Medulla oblongata (tissue), 1 donor: ENCODE results near the gene CSNK2A3.

ENCODE experiments used
- DNase-seq: peaks from one replicate; pipeline ENCODE4 v3.0.0-alpha.2; 2015; ENCODE audit errors: extremely low spot score

Gene CSNK2A3

DNA sequence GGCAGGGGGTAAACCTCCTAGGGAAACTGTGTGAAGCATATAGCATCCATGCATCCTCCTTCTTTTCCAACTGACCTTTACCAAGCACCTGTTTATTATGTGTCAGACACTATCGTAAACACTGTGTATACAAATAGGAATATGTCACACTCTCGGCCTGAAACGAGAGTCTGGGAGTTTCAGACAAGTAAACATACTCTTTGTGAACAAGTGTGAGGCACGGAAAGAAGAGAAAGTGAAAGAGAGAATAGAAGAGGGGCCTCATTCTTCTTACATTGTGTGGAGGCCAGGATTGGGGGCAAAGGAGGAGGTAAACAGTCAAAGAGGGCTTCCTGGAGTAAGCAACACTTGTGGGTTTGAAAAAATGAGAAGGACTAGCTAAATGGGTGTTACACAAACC is 16.4 kb downstream of the CSNK2A3 start:
- DNase-seq, result no peak

DNA sequence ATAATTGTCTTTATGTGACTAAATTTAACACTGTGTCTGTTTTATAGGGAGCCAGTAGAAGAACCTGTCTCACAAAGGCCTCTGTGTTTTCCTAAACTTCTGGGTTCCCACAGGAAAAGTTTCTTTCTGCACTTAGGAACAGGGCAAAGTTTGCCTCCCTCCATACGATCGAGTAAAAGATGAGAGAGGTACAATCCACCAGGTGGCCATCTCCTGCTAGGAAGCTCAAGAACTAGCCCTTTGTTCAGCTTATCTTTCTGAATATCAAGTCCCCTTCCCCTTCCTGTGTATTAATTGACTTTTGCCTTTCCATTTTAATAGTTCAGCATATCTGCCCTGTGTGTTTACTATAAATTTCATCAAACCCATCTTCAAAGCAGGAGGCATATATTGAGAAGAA is 18.0 kb downstream of the CSNK2A3 start:
- DNase-seq, result no peak

DNA sequence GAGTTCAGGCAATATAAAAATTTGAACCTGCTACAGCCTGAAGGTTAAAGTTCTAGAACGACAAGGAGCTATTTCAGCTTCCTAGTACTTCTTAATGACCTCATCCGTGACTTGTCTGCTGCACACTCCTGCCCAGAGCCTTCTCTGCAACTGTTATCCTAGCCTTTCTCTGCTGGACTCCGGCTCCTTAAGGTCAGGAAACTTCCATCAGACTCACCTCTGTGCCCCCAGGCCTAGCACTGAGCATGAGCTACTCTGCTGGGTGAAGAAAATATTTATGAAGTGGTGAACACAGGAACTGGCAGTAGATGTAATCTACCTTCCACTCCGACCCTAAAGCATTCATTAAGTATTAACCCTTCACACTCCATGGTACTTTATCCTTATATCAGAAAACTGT is 18.4 kb downstream of the CSNK2A3 start:
- no peak for DNase-seq

DNA sequence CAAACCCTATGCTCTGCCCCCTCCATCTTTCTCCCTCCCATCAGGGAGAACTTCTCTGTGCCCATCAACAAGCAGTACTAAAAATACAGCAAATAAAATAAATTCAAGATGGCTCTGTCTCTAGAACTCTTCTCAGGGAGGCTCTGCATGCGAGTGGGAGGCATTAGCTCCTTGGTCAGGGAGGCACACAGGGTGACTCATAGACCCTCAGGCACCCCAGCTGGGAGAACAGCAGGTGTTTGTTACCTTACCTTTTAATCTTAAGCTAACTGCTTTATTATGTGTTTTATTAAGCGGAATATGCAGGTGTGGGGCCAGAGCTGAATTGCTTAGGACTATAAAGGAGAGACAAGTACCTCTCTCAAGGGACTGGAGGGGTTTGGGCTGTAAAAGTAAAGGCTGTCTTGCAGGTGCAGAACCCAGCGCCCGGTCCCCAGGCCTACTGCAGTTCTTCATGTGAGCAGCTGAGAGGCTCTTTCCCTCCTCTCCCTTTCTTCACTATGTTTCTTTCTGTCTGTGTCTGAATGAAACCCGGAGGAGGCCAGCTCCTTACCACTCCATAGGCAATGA is 20.8 kb downstream of the CSNK2A3 start:
- DNase-seq, result no peak

DNA sequence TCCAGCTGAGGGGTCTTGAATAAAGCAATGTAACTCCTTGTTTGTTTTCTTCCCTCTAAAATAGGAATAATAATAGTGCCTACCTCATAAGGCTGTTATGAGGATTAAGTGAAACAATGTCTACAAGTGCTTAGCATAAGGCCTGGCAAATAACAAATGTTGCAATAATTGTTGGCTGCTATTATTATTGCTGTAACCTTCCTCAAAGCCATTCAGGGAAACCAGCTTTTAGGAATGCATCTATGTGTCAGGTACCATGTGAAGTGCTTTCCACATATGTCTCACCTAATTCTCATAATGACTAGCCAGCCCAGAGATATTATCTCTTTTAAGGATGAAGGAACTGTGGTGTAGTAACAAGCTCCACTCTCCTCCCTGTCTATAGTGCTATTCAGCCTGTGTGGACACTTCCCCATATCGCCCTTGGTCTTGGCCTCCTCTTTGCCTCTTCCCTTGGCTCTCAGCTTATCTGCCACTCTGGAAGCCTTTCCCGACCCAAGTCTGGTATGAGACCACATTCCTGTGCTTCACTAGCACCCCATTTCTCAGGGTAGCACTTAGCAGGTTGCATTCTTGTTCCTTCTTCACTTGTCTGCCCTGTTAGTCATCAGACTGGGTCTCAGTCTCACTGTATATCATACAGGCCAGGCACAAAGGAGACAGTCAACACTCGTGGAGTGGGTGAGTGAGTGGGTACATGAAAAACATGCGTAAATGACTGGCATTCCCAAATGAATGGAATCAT is 23.8 kb downstream of the CSNK2A3 start:
- no peak for DNase-seq

DNA sequence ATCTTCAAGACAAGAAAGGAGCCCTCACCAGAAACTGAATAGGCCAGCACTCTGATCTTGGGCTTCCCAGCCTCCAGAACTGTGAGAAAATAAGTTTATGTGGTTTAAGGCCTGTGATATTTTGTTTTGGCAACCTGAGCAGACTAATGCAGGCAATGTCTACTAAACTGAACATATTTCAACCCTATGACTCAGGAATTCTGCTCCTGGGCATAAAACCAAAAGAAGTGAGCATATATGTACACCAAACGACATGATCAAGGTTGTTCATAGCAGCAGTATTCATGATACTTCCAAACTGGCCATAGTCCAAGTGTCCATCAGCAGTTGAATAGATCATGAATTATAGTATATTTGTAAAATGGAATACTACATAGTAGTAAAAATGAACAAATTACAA is 29.0 kb downstream of the CSNK2A3 start:
- no peak for DNase-seq

DNA sequence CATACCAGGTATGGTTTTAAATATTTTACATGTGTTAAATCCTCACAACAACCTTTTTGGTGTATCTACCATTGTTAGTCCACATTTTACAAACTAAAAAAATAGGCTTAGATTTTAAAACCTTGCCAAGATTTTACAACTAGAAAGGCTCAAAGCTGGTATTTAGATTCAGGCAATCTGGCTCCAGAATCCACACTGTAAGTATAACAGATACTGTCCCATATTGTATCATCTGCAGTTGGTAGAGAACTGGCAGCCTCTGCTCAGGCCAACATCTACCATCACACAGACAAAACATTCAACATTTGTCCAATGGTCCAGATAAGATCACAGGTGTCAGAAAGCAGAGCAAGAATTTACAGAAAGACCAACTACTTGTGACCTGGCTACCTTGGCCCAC is 30.9 kb downstream of the CSNK2A3 start:
- DNase-seq, result no peak

DNA sequence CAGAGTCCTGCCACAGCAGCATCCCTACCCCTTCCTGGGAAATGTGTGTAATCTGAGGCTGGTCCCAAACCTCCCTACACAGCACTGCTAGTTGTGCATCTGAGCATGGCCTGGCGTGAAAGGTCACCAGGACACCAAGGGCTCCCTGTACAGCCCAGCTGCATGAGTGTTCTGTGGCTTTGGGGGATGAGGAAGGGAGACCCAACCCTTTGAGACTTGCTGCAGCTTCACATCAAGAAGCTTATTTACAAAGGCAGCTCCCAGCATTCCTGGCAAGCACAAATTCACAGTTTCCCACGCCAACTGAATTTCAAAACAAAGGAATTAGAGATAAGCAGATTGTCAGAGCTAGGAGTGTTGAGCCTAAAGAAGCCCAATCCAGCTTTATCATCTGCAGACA is 32.2 kb downstream of the CSNK2A3 start:
- no peak for DNase-seq

DNA sequence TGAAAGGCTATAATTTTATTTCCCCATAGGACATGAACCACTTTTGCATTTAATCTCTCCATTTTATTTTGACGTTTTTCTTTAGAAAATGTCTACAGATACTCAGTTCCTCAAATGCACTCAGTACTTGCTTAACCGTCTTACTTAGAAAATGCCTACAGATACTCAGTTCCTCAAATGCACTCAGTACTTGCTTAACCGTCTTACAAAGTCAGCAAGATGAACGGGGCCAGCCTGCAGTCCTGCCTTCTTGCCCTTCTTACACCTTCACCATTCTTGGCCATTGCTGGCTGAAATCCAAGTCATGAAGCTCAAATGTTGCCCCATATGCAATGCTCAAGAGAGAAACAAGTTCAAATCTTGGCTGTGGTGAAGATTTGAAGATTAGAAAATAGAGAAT is 34.1 kb downstream of the CSNK2A3 start:
- peak; percentile 27 for DNase-seq

DNA sequence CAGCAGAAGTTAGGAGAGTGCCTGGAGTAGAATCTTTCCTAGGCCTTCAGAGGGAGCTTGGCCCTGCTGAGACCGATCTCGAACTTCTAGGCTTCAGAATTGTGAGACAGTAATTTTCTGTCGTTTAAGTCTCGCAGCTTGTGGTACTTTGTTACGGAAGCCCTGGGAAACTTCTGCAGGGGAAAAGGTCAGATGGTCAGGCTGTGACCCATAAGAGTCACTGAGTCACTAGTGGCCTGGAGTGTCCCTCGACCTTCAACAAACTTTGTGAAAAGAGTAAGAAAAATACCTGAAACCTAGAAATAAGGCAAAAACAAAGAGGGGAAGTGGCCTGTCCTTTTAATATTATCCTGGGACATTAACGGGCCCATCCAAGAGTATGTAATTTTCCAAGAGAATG is 34.6 kb downstream of the CSNK2A3 start:
- DNase-seq, result no peak

DNA sequence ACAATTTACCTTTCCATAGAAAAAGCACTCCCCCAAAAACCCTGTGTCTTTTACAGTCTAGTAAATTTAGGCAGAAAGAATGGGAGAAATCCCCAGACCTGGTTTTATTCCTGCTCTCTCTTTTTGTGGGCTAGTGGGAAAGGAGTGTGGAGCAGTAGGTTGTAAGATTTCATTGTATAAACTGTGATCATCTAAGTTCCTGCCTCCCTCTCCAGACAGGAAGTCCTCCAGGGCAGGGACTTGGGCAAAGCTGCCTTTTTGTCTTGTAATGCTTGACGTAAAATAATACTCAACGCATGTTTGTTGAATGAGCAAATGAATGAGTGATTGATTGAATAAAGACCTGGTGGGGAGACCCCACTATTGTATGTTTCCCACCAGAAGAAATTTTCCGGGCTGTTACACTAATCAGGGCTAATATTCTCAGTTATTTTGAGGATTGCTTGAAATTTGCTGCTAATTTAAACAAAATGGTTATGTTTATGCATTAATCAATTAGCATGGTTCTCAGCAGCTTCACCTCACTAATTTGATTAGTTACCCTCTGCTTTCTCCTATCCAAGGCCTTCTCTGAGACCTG is 36.3 kb downstream of the CSNK2A3 start:
- no peak for DNase-seq

DNA sequence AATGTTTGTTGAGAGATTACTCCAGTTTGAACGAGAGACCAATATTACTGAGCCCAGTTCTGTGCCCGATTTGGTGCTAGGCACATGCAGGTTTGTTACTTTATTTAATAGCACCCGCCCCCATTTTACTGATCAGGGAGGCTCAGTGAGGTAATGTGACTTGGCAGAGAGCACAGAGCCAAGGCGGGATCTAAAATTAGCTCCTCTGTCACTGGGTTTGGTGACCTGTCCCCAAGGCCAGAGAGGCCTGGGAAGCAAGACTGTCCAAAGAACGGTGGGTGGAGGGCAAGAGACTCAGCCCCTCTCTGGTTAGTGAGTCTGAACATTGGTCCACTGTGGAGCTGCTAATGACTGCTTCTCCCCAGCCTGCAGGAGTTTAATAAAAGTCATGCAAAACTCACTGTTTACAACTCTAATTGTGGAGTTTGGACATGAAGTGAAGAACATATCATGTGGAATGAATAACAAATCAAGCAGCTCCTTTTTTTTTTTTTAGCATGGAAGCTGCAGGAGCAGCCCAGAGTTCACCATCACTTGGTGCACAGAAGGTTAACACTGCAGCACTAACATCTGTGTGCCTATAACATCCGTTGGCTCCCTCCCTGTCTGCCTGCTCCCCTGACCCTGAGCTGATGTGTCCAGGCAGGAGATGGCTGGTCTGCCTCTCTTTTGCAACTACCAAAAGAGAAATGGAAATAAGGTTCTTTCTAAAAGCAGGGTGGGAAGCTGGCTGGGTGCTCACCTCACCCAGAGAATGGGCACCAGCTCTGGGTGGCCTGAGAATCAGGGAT is 39.0 kb downstream of the CSNK2A3 start:
- no peak for DNase-seq

DNA sequence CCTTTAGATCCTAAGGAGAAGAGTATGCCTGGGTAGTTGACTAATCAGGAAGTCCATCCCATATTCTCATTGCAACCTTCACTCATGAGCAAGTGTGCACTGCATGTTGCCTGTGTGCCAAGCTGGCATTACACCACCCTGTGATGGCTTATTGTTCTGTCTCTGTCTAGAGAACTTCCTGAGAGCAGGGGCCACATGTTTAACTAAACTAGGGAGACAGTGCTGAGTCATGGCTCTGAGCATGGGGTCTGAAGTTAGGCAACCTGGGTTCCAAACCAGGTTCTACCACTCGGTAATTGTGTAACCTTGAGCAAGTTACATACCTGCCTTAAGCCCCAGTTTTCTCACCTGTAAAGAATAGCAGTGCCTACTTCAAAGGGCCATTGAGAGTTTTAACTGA is 39.6 kb downstream of the CSNK2A3 start:
- no peak for DNase-seq

DNA sequence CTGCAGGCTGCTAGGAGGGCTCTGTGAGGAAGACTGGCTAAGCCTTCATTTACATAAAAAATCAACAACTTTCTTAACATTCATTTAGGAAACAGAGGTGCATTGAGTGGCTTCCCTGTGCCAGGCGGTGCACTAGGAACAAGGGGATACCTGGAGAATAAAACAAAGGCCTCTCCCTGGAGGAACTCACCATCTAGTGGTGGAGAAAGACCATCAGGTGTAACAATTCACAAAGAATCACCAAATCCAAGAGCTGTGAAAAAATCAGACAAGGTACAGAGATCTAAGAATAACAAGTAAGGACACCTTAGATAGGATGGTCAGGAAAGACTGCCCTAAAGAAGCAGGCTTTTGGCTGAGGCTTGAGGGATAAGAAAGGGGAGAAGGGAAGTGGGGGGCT is 40.3 kb downstream of the CSNK2A3 start:
- DNase-seq, result no peak

DNA sequence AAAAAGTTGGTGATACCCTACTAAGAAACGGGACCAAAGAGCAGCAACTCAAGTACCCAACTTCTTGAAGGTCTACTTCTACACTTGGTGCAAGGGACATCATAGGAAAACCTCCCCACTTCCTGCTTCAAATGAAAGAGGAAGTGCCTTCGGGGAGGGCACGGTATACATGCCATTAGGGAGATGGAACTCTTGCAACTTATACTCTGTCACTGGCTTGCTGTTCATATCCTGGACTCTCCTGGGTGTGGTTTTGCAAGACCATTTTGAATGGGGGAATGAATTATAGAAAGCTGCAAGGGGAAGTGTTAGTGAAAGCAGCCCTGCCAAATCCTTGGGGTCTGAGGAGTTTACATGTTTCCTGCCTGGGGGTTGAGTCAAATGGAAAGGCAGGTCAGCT is 41.9 kb downstream of the CSNK2A3 start:
- DNase-seq, result no peak

DNA sequence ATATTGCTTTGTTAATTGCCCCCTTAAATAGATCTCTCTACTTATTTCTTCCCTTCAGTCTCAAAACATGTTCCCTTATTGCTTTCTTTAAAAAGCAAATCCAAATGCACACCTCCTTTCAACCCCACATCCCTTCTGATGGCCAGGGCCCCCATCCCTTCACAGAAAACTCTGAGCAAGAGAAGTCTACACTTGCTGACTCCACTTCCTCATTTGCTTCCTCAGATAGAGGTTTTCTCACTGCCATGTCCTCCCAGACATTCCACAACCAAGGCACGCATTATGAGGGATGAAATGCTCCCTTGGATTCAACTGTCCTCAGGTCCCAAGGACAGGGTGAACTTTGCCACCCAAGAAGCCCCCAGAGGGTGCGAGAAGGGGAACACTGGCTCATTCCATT is 43.1 kb downstream of the CSNK2A3 start:
- no peak for DNase-seq

DNA sequence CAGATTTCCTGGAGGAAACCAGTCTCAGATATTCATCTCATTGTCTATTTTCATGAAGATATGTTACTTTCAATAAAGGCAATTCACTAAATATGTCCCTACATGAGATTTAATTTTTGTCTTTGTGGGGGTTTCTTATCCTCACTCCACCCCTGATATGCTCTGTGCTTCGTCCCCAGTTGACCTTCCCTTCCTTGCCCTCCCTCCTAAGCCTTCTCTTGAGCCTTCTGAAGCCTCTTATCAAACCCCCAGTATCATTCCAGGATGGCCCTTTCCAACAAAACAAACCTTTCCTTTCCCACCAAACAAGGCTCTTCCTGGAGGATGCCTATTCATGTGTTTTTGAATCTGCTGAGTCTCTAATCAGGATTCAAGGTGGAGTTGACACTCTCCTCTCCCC is 44.8 kb downstream of the CSNK2A3 start:
- no peak for DNase-seq

DNA sequence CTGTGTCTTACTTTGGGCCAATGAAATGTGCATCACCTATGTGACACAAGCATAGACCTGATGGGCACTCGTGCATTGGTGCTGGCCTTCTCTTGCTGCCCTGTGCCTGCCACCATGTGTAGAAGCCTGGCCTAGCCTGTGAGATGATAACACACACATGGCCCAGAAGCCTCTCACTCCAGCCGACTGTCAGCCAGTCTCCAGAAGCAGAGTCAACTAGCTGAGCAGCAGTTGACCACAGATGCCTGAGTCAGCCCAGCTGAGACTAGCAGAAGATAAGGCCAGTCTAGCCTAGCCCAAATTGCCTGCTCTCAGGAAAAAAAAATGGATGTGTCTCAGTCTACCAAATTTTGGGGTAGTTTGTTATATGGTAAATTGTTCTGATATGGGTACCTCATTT is 46.2 kb downstream of the CSNK2A3 start:
- no peak for DNase-seq

DNA sequence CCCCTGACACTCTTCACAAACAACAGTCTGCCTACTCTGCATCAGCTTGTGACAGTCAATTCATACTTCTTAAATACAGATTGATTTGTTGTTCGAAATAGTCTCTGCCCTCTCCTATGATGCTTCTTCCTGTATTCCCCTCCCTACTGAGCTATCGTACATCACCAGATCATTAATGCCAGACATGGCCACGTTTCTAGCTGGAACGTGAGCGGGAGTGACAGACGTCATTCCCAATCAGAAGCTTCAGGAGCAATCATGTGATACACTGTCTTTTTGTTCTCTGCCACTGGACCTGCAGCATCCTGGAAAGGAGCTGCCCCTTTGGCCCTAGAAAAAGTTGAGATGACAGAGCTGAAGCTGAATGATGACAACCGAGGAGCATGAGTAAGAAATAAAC is 48.5 kb downstream of the CSNK2A3 start:
- DNase-seq, result no peak

DNA sequence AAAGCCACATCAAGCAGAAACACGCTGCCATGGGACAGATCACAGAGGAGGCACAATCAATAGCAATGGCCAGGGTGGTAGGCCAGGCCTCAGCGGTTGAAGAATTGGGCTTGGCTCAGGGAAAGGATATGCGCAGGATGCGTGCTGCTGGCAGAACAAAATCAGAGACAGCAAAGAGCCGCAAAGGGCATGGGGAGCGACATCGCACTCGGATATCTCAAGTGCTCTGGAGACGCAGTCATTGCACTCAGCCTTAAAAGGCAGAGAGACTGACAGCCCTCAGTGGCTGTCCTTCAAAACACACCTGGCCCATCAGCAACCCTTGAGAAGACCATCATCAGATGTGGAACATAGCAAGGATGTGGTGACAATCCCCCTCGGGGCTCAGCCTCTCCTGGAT is 50.5 kb downstream of the CSNK2A3 start:
- no peak for DNase-seq
